ENCODE measurements around the gene ELL3.

- TF ChIP-seq PAX8 (IDR thresholded peaks at IDR 0.05) (no peak), CEBPB (IDR thresholded peaks at IDR 0.05; ENCODE audit: borderline replicate concordance in 1 of 2, low read depth in 2 of 2, low read length in 2 of 2) (no peak), POLR2AphosphoS5 (IDR thresholded peaks at IDR 0.05; ENCODE audit: low read length) (peak; percentile 99), POLR2A (IDR thresholded peaks at IDR 0.05; ENCODE audit: low read depth, low read length) (peak; percentile 97), CTCF (IDR thresholded peaks at IDR 0.05 in 2 of 3, conservative IDR thresholded peaks at IDR 0.05 in 1 of 3; ENCODE audit: control insufficient read depth in 2 of 3, extremely low read depth in 1 of 3, insufficient read depth in 1 of 3, low read depth in 3 of 3, low read length in 3 of 3) (no peak)
Observed at GRCh38 chr15:43824302-43825246, 47.8 kb upstream of the ELL3 start, which contains the start of gene MFAP1.

Measured in GM12878 (cell line).